Activated naive CD4-positive, alpha-beta T cell treated with anti-CD3 and anti-CD28 coated beads, Interleukin-2, amount 10 ng/mL, durations not matched to agents 7 days and 5 days (primary cell): Measurements from ENCODE around the gene CCDC93.

Experiments
- CTCF ChIA-PET: fragments of 350-600 bp; sonication (Branson Sonifier 250); formaldehyde crosslinking; loops from one replicate; lab custom pipeline; 2021; ENCODE audit warnings: antibody characterized with exemption; lab: Charles Lee
- DNase-seq: peaks from one replicate; pipeline ENCODE4 v3.0.0-alpha.2; 2020
- H3K27ac Mint-ChIP-seq: one replicate; pipeline ENCODE4 v1.8.0; 2021; ENCODE audit warnings: mild to moderate bottlenecking, moderate library complexity, mixed read lengths
- H3K27me3 Mint-ChIP-seq: one replicate; pipeline ENCODE4 v1.8.0; 2021; ENCODE audit warnings: mild to moderate bottlenecking, mixed read lengths
- H3K36me3 Mint-ChIP-seq: one replicate; pipeline ENCODE4 v1.8.0; 2021; ENCODE audit warnings: mixed read lengths
- H3K4me1 Mint-ChIP-seq: one replicate; pipeline ENCODE4 v1.8.0; 2021; ENCODE audit warnings: mixed read lengths
- H3K4me3 Mint-ChIP-seq: one replicate; pipeline ENCODE4 v1.8.0; 2021; ENCODE audit warnings: mild to moderate bottlenecking, moderate library complexity, mixed read lengths
- H3K9me3 Mint-ChIP-seq: one replicate; pipeline ENCODE4 v1.8.0; 2021; ENCODE audit warnings: mixed read lengths

CCDC93 gene

DNA sequence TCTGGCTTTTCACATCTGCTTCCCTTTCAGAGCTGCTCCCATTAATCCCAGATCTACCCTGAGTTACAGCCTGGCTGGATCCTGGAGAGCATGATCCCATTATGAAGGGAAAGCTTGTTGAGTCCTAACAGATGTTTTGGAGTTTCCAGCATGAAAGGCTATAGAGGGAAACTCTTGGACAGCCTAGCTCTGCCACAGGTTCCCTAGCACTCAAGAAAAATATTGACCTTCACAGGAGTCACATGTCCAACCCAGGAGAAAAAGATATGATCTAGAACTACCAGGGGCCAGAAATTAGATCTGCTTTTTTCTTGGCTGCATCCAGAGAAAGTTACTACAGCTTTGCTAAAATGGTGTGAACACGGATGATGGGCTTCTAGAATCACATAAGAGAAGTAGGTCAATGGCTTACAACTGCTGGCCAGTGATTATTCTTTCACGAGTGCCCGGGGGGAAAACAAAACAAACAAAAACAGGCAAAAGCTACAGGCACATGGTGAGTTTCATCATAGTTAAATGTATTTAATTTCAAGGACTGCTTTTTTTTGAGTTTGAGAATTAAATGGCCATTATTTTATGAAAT is 15.9 kb downstream of the CCDC93 start:
- Mint-ChIP-seq H3K36me3 (peaks cover 53% of the 10 kb centered on the region), H3K4me1 (no peaks in the 10 kb centered on the region), H3K27ac (no peak overlapping the region), H3K9me3 (no peaks in the 10 kb centered on the region), H3K4me3 (no peak overlapping the region), H3K27me3 (no peaks in the 10 kb centered on the region)
- DNase-seq, result no peak
- CTCF ChIA-PET, result interaction anchor here (1.0 kb wide), 1 partner anchor 9 kb away, joined by 4 read pairs; no protein-coding TSS in a partner anchor

DNA sequence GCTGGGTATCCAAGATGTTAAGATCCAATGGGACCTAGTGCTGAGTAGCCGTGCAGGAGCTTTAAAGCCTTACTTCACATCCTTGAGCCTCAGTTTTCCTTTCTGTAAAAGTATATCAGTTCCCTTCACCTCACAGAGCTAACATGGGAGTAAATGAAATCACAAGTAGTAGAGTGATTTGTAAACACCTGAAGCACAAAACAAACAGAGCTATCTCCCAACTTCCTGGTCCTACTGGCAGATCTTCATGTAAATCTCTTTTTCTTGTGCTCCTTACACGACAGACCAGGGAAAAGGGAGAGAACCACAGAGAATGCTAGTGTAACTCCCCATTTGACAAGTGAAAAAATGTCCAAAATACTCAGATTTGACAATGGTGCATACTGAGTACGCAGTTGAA is 17.3 kb downstream of the CCDC93 start:
- Mint-ChIP-seq H3K9me3 (no peaks in the 10 kb centered on the region), H3K36me3 (peaks cover 55% of the 10 kb centered on the region), H3K27ac (no peak overlapping the region), H3K4me3 (no peak overlapping the region), H3K27me3 (no peaks in the 10 kb centered on the region), H3K4me1 (no peaks in the 10 kb centered on the region)
- no peak for DNase-seq
- CTCF ChIA-PET, result interaction anchor here (0.9 to 2.4 kb wide), 2 partner anchors 7 to 12 kb away, joined by 3 to 13 read pairs; no protein-coding TSS in a partner anchor

DNA sequence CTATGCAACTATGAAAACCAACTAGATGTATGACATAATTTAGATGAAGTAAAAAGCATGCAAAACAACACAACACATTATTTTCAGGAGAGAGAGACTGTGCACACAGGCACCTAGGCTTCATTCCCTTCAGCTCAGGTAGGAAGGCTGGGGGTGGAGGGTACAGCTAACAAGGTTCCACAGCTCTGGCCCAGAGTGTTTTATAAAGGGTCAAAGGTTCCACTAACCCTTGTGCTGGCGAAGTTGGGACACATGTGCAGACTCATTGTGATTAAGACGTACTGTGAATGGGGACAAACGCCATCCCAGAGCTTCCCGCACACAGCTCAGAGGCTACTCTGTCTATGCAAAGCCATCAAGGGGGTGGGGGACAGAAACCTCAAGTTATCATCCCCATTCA is 19.1 kb downstream of the CCDC93 start:
- no peaks in the 10 kb centered on the region for H3K4me1 Mint-ChIP-seq
- CTCF ChIA-PET, result interaction anchor here (1.2 to 2.4 kb wide), 2 partner anchors 9 to 180 kb away, joined by 3 to 13 read pairs; partner anchors contain the start of gene DDX18

DNA sequence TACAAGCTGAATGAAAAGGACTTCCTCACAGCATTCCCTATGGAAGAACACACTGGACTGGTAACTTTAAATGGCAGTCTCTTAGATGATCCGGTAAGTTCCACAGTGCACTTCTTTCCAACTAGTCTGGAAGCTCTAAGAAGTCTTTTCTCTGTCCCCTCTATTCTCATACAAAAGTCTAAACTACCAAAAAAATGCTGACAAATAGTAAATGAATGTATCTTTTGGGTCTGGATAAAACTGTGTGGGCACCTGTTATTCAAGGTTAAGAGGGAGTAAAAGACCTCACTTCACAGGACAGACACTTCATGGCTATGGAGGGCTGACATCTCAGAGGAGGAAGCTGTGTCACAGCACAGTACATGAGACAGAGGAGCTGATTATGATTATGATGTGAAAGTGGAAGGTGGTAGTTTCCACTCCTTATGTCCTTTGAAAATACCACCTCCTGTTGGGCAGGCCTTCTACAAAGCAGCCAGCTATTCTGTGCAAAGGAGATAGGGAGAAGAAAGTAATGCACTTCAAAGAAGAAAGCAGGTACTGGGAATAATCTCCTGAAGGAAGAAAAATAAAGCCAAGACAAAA is 23.9 kb downstream of the CCDC93 start:
- Mint-ChIP-seq H3K9me3 (no peaks in the 10 kb centered on the region), H3K27ac (no peak overlapping the region), H3K36me3 (peaks cover 40% of the 10 kb centered on the region), H3K4me1 (no peaks in the 10 kb centered on the region), H3K4me3 (no peak overlapping the region), H3K27me3 (no peaks in the 10 kb centered on the region)
- DNase-seq, result no peak
- CTCF ChIA-PET, result interaction anchor here (0.7 to 4.0 kb wide), 3 partner anchors 13 to 176 kb away, joined by 3 to 33 read pairs (median 3); no protein-coding TSS in a partner anchor

More for the DNA sequence above, 19.1 kb downstream of the CCDC93 start:
- no peaks in the 10 kb centered on the region for H3K27me3 Mint-ChIP-seq
- no peak overlapping the region for H3K27ac Mint-ChIP-seq
- no peak overlapping the region for H3K4me3 Mint-ChIP-seq
- H3K36me3 Mint-ChIP-seq, result peaks cover 57% of the 10 kb centered on the region
- DNase-seq, result no peak
- no peaks in the 10 kb centered on the region for H3K9me3 Mint-ChIP-seq

DNA sequence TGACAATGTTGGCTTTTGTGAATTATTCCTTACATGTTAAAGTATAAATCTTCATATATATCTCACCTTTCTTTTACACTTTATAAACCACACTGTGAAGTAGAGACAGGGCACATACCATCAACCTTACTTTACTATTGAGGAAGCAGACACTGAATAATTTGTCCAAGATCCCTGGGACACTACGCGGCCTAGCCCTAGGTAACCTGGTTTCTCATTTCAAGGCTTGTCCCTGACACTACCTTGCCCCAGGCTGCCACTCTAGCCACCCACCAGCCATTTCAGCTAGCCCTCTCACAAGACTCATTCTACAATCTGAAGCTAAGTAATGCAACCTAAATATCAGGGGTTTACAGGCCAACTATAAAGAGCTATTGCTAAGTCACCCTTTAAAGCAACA is 26.7 kb downstream of the CCDC93 start:
- Mint-ChIP-seq H3K4me1 (no peaks in the 10 kb centered on the region), H3K9me3 (no peaks in the 10 kb centered on the region), H3K36me3 (peaks cover 40% of the 10 kb centered on the region), H3K27ac (no peak overlapping the region), H3K27me3 (no peaks in the 10 kb centered on the region), H3K4me3 (no peak overlapping the region)
- no peak for DNase-seq
- CTCF ChIA-PET, result interaction anchor here (2.2 kb wide), 1 partner anchor 16 kb away, joined by 10 read pairs; no protein-coding TSS in a partner anchor

DNA sequence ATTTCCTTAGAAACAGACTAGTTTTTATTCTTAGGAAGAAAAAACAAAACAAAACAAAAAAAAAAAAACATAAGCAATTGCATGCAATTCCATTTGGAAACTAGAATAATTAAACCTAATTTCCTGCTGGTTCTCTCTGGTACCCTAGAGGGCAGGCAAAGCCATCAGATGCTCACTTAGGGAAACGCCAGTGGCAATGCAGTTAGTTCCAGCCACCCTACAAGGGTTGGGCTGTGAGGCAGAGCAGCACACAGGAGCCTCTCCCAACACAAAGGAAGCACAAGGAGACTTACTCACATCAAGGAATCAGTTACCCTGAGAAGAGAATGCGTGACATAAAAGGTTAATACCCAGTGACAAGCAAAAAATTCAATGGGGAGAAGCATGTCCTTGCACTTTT is 28.8 kb downstream of the CCDC93 start:
- no peak for DNase-seq
- H3K36me3 Mint-ChIP-seq, result peaks cover 38% of the 10 kb centered on the region
- H3K4me3 Mint-ChIP-seq, result no peak overlapping the region
- no peaks in the 10 kb centered on the region for H3K9me3 Mint-ChIP-seq
- H3K27ac Mint-ChIP-seq, result no peak overlapping the region
- no peaks in the 10 kb centered on the region for H3K27me3 Mint-ChIP-seq
- CTCF ChIA-PET, result interaction anchor here (1.6 kb wide), 1 partner anchor 18 kb away, joined by 8 read pairs; no protein-coding TSS in a partner anchor
- H3K4me1 Mint-ChIP-seq, result no peaks in the 10 kb centered on the region

DNA sequence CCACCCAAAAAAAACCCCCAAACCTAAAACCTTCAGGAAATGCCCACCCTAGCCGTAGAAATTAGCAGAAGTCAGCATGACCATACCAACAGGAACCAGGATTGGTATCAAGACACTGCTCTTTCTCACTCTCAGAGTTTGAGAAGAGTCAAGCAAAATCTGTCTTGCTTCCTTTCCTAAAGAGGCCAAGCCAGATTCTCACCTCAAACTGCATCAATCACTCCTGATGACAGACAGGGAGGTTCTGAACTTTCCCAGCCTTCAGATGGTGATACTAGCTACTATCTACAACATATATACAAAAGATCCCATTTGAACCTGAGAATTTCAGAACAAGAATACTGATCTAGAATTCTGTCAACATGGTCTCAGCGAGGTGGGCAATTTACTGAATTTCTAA is 29.7 kb downstream of the CCDC93 start:
- no peak overlapping the region for H3K27ac Mint-ChIP-seq
- H3K36me3 Mint-ChIP-seq, result peaks cover 33% of the 10 kb centered on the region
- H3K4me3 Mint-ChIP-seq, result no peak overlapping the region
- no peaks in the 10 kb centered on the region for H3K27me3 Mint-ChIP-seq
- no peak for DNase-seq
- no peaks in the 10 kb centered on the region for H3K4me1 Mint-ChIP-seq
- no peaks in the 10 kb centered on the region for H3K9me3 Mint-ChIP-seq
- CTCF ChIA-PET, result interaction anchor here (1.6 kb wide), 1 partner anchor 19 kb away, joined by 8 read pairs; no protein-coding TSS in a partner anchor

DNA sequence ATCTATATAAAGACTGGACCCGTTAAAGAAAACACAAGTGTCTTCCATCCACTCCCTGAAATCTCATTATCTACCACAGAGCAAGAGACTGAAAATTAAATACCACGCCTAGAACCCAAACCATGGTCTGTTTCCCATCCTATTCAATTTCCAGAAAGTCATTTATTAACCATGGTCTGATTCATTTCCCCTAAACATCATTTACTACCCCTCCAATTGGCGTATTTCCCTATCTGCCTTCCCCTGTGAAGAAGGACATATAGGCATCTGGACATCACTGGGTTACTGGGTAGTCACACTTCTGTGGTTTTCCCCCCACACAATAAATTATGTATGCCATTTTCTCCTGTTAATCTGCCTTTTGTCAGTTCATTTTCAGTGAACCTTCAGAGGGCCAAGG is 30.8 kb downstream of the CCDC93 start:
- H3K27ac Mint-ChIP-seq, result no peak overlapping the region
- H3K27me3 Mint-ChIP-seq, result no peaks in the 10 kb centered on the region
- H3K36me3 Mint-ChIP-seq, result peaks cover 35% of the 10 kb centered on the region

DNA sequence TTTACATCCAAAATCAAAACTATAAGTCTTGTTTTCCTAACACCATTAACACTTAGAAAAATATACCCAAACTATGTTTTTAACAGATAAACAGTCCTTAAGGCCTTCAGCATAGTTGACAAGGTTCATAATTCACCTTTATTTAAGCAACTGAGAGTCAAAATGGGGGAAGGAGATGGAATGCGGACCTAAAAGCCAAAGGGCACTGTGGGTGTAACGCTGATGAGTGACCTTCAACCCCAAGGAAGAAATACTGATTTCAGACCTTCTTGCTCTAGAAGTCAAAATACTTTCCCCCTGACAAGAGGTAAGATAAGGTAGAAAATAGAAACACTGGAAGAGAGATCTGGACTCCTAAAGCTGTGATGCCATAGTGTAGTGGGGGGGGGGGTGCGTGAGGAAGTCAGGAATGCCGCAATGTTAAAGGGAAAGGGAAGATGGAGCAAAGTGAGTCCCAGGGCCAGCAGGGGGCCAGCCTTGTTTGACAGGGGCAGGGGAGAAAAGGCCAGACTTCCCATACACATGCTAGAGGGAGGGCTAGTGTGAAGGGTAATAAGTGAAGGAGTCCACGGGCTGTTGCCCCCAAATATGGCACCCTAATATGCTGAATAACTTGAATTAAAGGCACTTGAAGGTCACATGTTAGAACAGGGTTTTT is 31.4 kb downstream of the CCDC93 start:
- no peaks in the 10 kb centered on the region for H3K9me3 Mint-ChIP-seq
- DNase-seq, result no peak
- peaks cover 36% of the 10 kb centered on the region for H3K36me3 Mint-ChIP-seq
- no peaks in the 10 kb centered on the region for H3K27me3 Mint-ChIP-seq
- CTCF ChIA-PET, result no interaction called here
- H3K27ac Mint-ChIP-seq, result no peak overlapping the region
- H3K4me3 Mint-ChIP-seq, result no peak overlapping the region
- no peaks in the 10 kb centered on the region for H3K4me1 Mint-ChIP-seq

More for the DNA sequence above, 30.8 kb downstream of the CCDC93 start:
- H3K4me3 Mint-ChIP-seq, result no peak overlapping the region
- H3K9me3 Mint-ChIP-seq, result no peaks in the 10 kb centered on the region
- CTCF ChIA-PET, result no interaction called here
- H3K4me1 Mint-ChIP-seq, result no peaks in the 10 kb centered on the region
- no peak for DNase-seq

DNA sequence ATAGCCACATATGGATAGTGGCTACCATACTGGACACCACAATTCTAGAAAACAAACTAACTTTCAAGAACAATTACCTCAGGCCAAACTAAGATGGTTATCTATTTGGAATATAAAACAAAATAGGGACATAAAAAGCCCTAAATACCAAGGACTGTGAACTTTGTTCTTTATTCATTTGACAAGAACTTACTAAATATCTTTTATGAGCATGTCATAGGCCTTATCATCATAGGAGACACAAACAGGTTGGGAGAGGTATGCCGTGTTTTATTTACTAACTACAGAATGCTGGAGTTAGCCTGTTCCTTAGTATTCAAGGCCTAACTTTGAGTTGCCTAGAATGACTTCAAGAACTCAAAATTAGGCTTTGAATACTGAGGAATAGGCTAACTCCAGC is 32.1 kb downstream of the CCDC93 start:
- Mint-ChIP-seq H3K9me3 (no peaks in the 10 kb centered on the region), H3K36me3 (peaks cover 36% of the 10 kb centered on the region), H3K4me1 (no peaks in the 10 kb centered on the region), H3K4me3 (no peak overlapping the region), H3K27me3 (no peaks in the 10 kb centered on the region), H3K27ac (no peak overlapping the region)
- CTCF ChIA-PET, result interaction anchor here (1.2 kb wide), 1 partner anchor 22 kb away, joined by 6 read pairs; no protein-coding TSS in a partner anchor
- no peak for DNase-seq

DNA sequence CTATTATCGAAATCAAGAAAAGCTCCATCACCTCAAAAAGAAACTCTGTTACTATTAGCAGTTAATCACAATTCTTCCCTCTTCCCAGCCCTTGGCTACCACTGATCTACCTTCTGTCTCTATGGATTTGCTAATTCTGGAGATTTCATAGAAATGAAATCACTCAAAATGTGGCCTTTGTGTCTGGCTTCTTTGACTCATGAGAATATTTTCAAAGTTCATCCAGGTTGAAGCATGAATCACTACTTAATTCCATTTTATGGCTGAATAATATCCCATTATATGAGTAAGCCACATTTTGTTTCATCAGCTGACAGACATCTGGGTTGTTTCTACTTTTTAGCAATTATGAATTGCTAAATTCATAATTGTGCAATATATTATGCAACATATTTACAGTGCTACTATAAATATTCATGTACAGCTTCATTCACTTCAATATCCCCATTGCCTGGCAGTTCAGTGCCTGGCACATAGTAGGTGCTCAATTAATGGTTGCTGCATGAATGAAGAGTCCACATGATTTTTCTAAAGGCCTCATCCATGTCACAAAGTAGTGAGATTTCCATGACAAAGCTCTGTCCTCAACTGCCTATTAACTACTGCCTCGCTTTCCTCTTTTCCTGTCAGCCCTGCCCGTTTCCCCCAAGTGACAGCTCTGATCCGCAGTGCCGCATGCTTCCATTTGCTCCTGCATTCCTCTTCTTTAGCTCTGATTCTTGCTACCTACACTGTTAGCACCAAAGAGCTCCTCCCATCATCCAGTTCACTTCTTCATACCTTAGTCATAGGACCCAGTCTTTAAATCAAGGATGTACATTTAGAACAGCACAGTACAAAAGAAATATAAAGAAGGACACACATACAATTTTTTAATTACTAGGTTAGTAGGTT is 32.8 kb downstream of the CCDC93 start:
- no peaks in the 10 kb centered on the region for H3K27me3 Mint-ChIP-seq
- H3K9me3 Mint-ChIP-seq, result no peaks in the 10 kb centered on the region
- H3K4me3 Mint-ChIP-seq, result no peak overlapping the region
- DNase-seq, result no peak
- no peak overlapping the region for H3K27ac Mint-ChIP-seq
- no peaks in the 10 kb centered on the region for H3K4me1 Mint-ChIP-seq
- CTCF ChIA-PET, result interaction anchor here (1.2 kb wide), 1 partner anchor 23 kb away, joined by 6 read pairs; no protein-coding TSS in a partner anchor
- H3K36me3 Mint-ChIP-seq, result peaks cover 39% of the 10 kb centered on the region

DNA sequence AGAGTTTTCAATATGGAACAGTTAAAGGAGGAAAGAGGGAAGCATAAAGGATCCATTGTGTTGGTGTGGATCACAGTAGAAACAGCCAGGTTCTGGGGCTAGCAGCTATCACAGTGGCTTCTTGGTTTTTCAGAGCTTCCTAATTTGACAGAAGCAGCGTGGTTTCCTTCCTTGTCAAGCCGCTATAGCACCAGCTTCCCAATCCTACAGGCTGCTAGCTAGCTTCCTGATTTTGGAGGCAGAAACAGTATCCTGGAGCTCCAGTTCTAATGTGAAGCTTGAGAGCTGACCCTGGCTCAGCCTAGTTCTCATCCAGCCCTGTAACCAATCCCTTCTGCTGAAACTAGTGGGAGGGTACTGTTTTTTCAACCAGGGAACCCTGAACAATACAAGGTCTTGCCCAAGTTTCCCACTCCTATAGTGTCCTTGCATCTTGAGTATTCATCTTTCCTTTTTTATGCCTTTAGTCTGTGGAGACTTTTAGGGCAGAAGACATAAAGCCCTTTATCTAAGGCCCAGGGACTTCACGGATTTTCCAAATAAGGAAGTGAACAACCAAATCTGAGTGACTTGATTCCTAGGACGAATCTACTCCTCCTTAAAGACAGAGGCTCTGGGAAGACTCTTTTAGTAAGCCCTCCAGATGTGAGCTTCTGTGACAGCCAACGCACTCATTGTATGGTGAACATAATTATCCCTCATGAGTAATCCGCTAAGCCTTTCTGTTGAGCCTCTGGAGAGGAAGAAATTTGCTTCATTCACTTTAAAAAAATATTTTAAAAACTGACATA is 33.8 kb downstream of the CCDC93 start:
- DNase-seq, result no peak
- no peaks in the 10 kb centered on the region for H3K4me1 Mint-ChIP-seq
- CTCF ChIA-PET, result no interaction called here
- no peak overlapping the region for H3K4me3 Mint-ChIP-seq
- H3K27me3 Mint-ChIP-seq, result no peaks in the 10 kb centered on the region
- H3K36me3 Mint-ChIP-seq, result peaks cover 38% of the 10 kb centered on the region
- H3K9me3 Mint-ChIP-seq, result no peaks in the 10 kb centered on the region
- H3K27ac Mint-ChIP-seq, result no peak overlapping the region

DNA sequence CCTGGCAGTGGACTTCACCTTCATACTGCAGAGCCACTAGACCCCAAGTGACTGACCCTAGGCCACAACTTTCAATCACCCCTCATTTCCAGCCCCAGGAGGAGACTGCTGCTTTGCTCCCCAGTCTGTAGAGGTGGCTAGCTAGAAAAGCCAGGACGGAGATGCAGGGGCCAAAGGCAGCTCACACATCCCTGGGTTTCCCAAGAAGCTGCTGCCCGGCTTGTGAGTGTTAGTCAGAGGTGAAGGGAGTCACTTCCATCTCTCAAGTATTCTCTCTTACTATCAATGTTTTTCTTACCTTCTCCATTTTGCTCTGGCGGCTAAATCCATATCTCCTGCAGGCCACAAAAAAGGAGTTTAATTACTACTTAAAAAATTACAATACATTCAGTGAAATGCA is 36.2 kb downstream of the CCDC93 start:
- DNase-seq, result no peak
- Mint-ChIP-seq H3K27me3 (no peaks in the 10 kb centered on the region), H3K4me3 (no peak overlapping the region), H3K9me3 (no peaks in the 10 kb centered on the region), H3K4me1 (no peaks in the 10 kb centered on the region), H3K36me3 (peaks cover 45% of the 10 kb centered on the region), H3K27ac (no peak overlapping the region)
- CTCF ChIA-PET, result interaction anchor here (1.5 kb wide), 1 partner anchor 26 kb away, joined by 5 read pairs; no protein-coding TSS in a partner anchor
